ENCODE measurements around the gene EXOC6. TPM values are rescaled to one million over a fixed set of nuclear protein-coding genes. Genes with fewer than 3 reads are reported as not detected.

The EXOC6 gene
- total RNA-seq, 4 donors from 2014 or later = 10.5 to 82.1 (median 31.7) TPM

- TF ChIP-seq POLR2A (IDR thresholded peaks at IDR 0.05) = no peak
- TF ChIP-seq, protein P1, sequence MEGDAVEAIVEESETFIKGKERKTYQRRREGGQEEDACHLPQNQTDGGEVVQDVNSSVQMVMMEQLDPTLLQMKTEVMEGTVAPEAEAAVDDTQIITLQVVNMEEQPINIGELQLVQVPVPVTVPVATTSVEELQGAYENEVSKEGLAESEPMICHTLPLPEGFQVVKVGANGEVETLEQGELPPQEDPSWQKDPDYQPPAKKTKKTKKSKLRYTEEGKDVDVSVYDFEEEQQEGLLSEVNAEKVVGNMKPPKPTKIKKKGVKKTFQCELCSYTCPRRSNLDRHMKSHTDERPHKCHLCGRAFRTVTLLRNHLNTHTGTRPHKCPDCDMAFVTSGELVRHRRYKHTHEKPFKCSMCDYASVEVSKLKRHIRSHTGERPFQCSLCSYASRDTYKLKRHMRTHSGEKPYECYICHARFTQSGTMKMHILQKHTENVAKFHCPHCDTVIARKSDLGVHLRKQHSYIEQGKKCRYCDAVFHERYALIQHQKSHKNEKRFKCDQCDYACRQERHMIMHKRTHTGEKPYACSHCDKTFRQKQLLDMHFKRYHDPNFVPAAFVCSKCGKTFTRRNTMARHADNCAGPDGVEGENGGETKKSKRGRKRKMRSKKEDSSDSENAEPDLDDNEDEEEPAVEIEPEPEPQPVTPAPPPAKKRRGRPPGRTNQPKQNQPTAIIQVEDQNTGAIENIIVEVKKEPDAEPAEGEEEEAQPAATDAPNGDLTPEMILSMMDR (IDR thresholded peaks at IDR 0.05) = no peak
- no peak for DNase-seq
- H3K4me1 ChIP-seq = peaks cover 0 to 45% (median 16%) of the 10 kb centered on the region in 4 donors
Measured at GRCh38 chr10:93071177-93071472, 222.8 kb downstream of the EXOC6 start.

DNA sequence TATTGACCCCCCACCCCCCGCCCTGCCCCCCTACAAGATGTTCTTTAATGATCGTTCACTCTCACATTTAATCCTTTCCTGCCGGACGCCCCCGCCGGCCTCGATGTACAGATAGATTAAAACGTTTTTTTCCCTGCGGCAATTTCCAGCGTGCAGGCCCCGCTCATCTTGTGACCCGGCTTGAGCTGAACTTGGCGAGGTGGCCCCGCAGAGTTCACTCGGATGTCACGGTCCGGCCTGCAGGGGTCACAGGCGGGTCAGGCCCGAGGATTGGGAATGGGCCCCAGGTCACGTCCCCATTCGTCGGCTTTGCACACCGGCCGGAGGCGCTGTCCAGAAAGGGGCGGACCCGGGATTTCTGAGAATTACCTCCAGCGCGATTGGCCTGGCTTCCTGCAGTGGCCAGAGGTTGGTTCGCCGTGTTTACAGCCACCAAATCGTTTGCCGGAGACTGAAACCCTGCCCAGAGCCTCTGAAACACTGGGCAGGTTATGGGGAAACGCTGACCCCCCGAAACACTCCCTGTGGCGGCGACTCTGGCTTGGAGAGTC lies 223.4 kb downstream of the EXOC6 start:
- Histone ChIP-seq H3K36me3 (no peaks in the 10 kb centered on the region), H3K4me1 (peaks cover 0 to 43% (median 16%) of the 10 kb centered on the region in 4 donors), H3K9me3 (no peaks in the 10 kb centered on the region), H3K27ac (no peak overlapping the region), H3K27me3 (peaks cover 0 to 40% of the 10 kb centered on the region in 2 donors), H3K4me3 (peak overlapping the region in 3 of 4 donors; percentile 22 to 51 (median 41))
- TF ChIP-seq, protein P1 (IDR thresholded peaks at IDR 0.05) = no peak
- TF ChIP-seq POLR2A (IDR thresholded peaks at IDR 0.05) = no peak
- DNase-seq = peak in 1 of 3 donors; percentile 52

More at GRCh38 chr10:93071177-93071472, 222.8 kb downstream of the EXOC6 start:
- H3K9me3 ChIP-seq = no peaks in the 10 kb centered on the region
- H3K27me3 ChIP-seq = peaks cover 0 to 40% of the 10 kb centered on the region in 2 donors
- H3K36me3 ChIP-seq = no peaks in the 10 kb centered on the region
- no peak overlapping the region for H3K4me3 ChIP-seq
- H3K27ac ChIP-seq = no peak overlapping the region

GRCh38 chr10:93072225-93072712 lies 223.9 kb downstream of the EXOC6 start:
- peak in 1 of 3 donors; percentile 51 for DNase-seq
- H3K4me1 ChIP-seq = peaks cover 0 to 43% (median 16%) of the 10 kb centered on the region in 4 donors

GRCh38 chr10:93072713-93073538 lies 224.6 kb downstream of the EXOC6 start:
- H3K9me3 ChIP-seq = no peaks in the 10 kb centered on the region
- H3K27me3 ChIP-seq = peaks cover 0 to 40% of the 10 kb centered on the region in 2 donors
- peaks cover 0 to 43% (median 16%) of the 10 kb centered on the region in 4 donors for H3K4me1 ChIP-seq
- TF ChIP-seq, protein P1 (IDR thresholded peaks at IDR 0.05) = no peak
- TF ChIP-seq POLR2A (IDR thresholded peaks at IDR 0.05) = no peak
- no peak overlapping the region for H3K27ac ChIP-seq
- H3K4me3 ChIP-seq = peak overlapping the region in 3 of 4 donors; percentile 31 to 46 (median 41)
- H3K36me3 ChIP-seq = no peaks in the 10 kb centered on the region
- no peak for DNase-seq

More at GRCh38 chr10:93072225-93072712, 223.9 kb downstream of the EXOC6 start:
- Histone ChIP-seq H3K27me3 (peaks cover 0 to 40% of the 10 kb centered on the region in 2 donors), H3K4me3 (peak overlapping the region in 3 of 4 donors; percentile 22 to 51 (median 41)), H3K36me3 (no peaks in the 10 kb centered on the region), H3K9me3 (no peaks in the 10 kb centered on the region), H3K27ac (no peak overlapping the region)
- TF ChIP-seq POLR2A (IDR thresholded peaks at IDR 0.05) = no peak
- TF ChIP-seq, protein P1 (IDR thresholded peaks at IDR 0.05) = no peak

DNA sequence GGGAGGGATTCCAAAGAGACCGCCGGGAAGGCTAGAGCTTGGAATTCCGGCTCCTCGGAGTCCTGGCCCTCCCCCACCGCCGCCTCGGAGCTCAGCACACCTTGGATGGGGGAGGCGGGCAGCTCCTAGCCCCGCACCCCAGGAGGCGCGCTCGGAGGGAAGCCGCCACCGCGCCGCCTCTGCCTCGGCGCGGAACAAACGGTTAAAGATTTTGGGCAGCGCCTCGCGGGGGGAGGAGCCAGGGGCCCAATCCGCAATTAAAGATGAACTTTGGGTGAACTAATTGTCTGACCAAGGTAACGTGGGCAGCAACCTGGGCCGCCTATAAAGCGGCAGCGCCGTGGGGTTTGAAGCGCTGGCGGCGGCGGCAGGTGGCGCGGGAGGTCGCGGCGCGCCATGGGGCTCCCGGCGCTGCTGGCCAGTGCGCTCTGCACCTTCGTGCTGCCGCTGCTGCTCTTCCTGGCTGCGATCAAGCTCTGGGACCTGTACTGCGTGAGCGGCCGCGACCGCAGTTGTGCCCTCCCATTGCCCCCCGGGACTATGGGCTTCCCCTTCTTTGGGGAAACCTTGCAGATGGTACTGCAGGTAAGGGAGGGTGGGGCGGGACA lies 225.3 kb downstream of the EXOC6 start, which contains the start of gene CYP26A1:
TSS of gene CYP26A1 (plus strand) at position 355 of the 608 bp plus-strand sequence. CDS start at position 397, 42 bp downstream.
- Histone ChIP-seq H3K27me3 (peaks cover 0 to 36% of the 10 kb centered on the region in 2 donors), H3K27ac (no peak within 1 kb of the TSS), H3K4me3 (peak within 1 kb of the TSS in 3 of 4 donors; percentile 31 to 46 (median 39)), H3K36me3 (no peaks in the 10 kb centered on the region), H3K4me1 (peaks cover 0 to 38% (median 16%) of the 10 kb centered on the region in 4 donors), H3K9me3 (no peaks in the 10 kb centered on the region)
- no peak for DNase-seq
- TF ChIP-seq, protein P1 (IDR thresholded peaks at IDR 0.05) = no peak
- no peak for TF ChIP-seq POLR2A (IDR thresholded peaks at IDR 0.05)
